ENCODE results near the gene ZNF230.

Gene ZNF230

DNA sequence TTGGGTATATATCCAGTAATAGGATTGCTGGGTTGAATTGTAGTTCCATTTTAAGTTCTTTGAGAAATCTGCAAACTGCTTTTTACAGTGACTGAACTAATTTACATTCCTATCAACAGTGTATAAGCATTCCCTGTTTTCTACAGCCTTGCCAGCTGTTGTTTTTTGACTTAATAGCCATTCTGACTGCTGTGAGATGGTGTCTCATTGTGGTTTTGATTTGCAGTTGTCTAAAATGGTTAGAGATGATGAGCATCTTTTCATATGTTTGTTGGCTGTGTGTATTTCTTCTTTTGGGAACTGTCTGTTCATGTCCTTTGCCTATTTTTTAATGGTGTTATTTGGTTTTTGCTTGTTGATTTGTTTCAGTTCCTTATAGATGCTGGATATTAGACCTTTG, 18.5 kb downstream of the ZNF230 start:
- Histone ChIP-seq H3K36me3 (ENCODE audit: insufficient read depth, low read length) (no peaks in the 10 kb centered on the region), H3K4me2 (ENCODE audit: low read length) (no peak overlapping the region), H3K79me2 (ENCODE audit: insufficient read depth, low read length) (no peaks in the 10 kb centered on the region), H4K20me1 (ENCODE audit: insufficient read depth, low read length) (no peaks in the 10 kb centered on the region), H3K4me3 (ENCODE audit: low read depth, low read length, poor library complexity, severe bottlenecking) (no peak overlapping the region), H2AFZ (ENCODE audit: low read length) (no peak overlapping the region), H3K4me1 (ENCODE audit: insufficient read depth, low read length, severe bottlenecking) (peaks cover 12% of the 10 kb centered on the region), H3K9me2 (ENCODE audit: low read depth, low read length) (no peaks in the 10 kb centered on the region), H3K27ac (ENCODE audit: low read depth, low read length, poor library complexity, severe bottlenecking) (no peak overlapping the region), H3K9me3 (ENCODE audit: low read length) (peaks cover 4% of the 10 kb centered on the region; the same call in 1 of the 2 replicates), H3K9ac (ENCODE audit: low read length) (no peak overlapping the region), H3K27me3 (ENCODE audit: insufficient read depth, low read length) (no peaks in the 10 kb centered on the region), H3F3A (ENCODE audit: insufficient read depth, low read length) (no peaks in the 10 kb centered on the region)
- TF ChIP-seq, protein P1, sequence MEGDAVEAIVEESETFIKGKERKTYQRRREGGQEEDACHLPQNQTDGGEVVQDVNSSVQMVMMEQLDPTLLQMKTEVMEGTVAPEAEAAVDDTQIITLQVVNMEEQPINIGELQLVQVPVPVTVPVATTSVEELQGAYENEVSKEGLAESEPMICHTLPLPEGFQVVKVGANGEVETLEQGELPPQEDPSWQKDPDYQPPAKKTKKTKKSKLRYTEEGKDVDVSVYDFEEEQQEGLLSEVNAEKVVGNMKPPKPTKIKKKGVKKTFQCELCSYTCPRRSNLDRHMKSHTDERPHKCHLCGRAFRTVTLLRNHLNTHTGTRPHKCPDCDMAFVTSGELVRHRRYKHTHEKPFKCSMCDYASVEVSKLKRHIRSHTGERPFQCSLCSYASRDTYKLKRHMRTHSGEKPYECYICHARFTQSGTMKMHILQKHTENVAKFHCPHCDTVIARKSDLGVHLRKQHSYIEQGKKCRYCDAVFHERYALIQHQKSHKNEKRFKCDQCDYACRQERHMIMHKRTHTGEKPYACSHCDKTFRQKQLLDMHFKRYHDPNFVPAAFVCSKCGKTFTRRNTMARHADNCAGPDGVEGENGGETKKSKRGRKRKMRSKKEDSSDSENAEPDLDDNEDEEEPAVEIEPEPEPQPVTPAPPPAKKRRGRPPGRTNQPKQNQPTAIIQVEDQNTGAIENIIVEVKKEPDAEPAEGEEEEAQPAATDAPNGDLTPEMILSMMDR (IDR thresholded peaks at IDR 0.05; ENCODE audit: low read length), result no peak
- no peak for TF ChIP-seq EZH2 (IDR thresholded peaks at IDR 0.05; ENCODE audit: borderline replicate concordance, low read length)

DNA sequence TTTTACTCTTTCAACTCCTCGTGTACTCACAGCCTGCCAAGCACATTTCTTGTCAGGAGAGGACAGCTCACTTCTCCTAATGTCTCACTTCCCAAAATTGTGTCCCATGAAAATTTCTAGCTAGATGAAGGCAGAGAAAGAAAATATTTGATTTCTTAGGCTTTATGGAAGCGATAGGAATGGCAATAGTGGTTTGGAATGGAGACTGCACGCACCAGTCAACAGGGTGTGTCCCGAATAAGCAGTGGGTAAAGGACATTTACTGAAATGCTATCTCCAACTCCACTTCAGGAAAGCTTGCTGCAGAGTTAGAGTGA, 22.1 kb downstream of the ZNF230 start:
- H3K79me2 ChIP-seq (ENCODE audit: insufficient read depth, low read length), result no peaks in the 10 kb centered on the region
- TF ChIP-seq EZH2 (IDR thresholded peaks at IDR 0.05; ENCODE audit: borderline replicate concordance, low read length), result no peak
- TF ChIP-seq, protein P1 (IDR thresholded peaks at IDR 0.05; ENCODE audit: low read length), result no peak
- H3K9me3 ChIP-seq (ENCODE audit: low read length), result peaks cover 7% of the 10 kb centered on the region
- peaks cover 14% of the 10 kb centered on the region for H3K36me3 ChIP-seq (ENCODE audit: insufficient read depth, low read length)
- H3K9me2 ChIP-seq (ENCODE audit: low read depth, low read length), result no peaks in the 10 kb centered on the region
- H3K27me3 ChIP-seq (ENCODE audit: insufficient read depth, low read length), result no peaks in the 10 kb centered on the region
- H3K4me1 ChIP-seq (ENCODE audit: insufficient read depth, low read length, severe bottlenecking), result peaks cover 12% of the 10 kb centered on the region
- peak overlapping the region; percentile 81; the same call in 1 of the 2 replicates for H3K9ac ChIP-seq (ENCODE audit: low read length)
- no peak overlapping the region for H3K27ac ChIP-seq (ENCODE audit: low read depth, low read length, poor library complexity, severe bottlenecking)
- no peaks in the 10 kb centered on the region for H3F3A ChIP-seq (ENCODE audit: insufficient read depth, low read length)
- peak overlapping the region; percentile 79 for H3K4me3 ChIP-seq (ENCODE audit: low read depth, low read length, poor library complexity, severe bottlenecking)
- peak overlapping the region; percentile 81 for H3K4me2 ChIP-seq (ENCODE audit: low read length)
- H2AFZ ChIP-seq (ENCODE audit: low read length), result peak overlapping the region; percentile 97
- H4K20me1 ChIP-seq (ENCODE audit: insufficient read depth, low read length), result no peaks in the 10 kb centered on the region

DNA sequence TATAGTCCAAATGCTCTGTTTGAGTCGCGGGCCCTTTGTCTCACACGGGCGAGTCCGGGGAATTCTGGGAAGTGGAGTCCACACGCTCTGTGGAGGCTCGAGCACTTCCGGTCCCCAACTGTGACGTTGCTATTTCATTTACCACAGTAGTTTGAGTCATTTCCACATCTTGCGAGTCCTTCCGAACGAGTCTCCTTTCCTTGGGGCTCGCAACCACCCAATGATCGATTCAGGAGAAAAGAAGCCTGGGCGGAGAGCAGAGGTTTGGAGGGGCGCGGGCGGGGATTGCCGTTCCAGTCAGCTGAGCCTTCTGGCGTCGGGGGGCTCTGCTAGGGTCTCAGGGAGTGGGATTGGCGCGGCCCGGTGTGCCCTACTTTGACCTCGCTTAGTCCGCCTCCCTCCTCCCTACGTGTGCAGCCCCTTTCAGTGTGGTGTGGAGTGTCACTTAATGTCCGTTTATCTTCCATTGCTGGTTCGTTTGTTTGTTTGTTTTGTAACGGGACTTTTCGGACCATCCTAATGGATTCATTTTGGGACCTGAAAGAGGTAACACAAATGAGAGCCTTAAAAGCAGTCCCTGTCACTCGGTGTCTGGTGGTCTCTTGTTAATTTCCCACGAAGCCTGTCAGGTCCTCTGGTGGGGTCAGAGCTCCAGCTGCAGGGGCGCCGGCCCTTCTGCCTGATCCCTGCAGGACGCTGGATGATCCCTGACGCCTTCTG, 22.6 kb downstream of the ZNF230 start, which contains the start of gene ZNF222:
TSS of gene ZNF222 (plus strand) at position 163 of the 720 bp plus-strand sequence. CDS start at position 221, 58 bp downstream.
- TF ChIP-seq, protein P1 (IDR thresholded peaks at IDR 0.05; ENCODE audit: low read length), result no peak
- no peak for TF ChIP-seq EZH2 (IDR thresholded peaks at IDR 0.05; ENCODE audit: borderline replicate concordance, low read length)
- H2AFZ ChIP-seq (ENCODE audit: low read length), result peak within 1 kb of the TSS; percentile 97
- no peaks in the 10 kb centered on the region for H3K79me2 ChIP-seq (ENCODE audit: insufficient read depth, low read length)
- peaks cover 20% of the 10 kb centered on the region for H3K36me3 ChIP-seq (ENCODE audit: insufficient read depth, low read length)
- H3K9me2 ChIP-seq (ENCODE audit: low read depth, low read length), result no peaks in the 10 kb centered on the region
- peaks cover 12% of the 10 kb centered on the region for H3K4me1 ChIP-seq (ENCODE audit: insufficient read depth, low read length, severe bottlenecking)
- no peak within 1 kb of the TSS for H3K27ac ChIP-seq (ENCODE audit: low read depth, low read length, poor library complexity, severe bottlenecking)
- H3K27me3 ChIP-seq (ENCODE audit: insufficient read depth, low read length), result no peaks in the 10 kb centered on the region
- no peaks in the 10 kb centered on the region for H4K20me1 ChIP-seq (ENCODE audit: insufficient read depth, low read length)
- H3K9ac ChIP-seq (ENCODE audit: low read length), result peak within 1 kb of the TSS; percentile 81
- H3K4me2 ChIP-seq (ENCODE audit: low read length), result peak within 1 kb of the TSS; percentile 81
- peaks cover 9% of the 10 kb centered on the region for H3K9me3 ChIP-seq (ENCODE audit: low read length)
- no peaks in the 10 kb centered on the region for H3F3A ChIP-seq (ENCODE audit: insufficient read depth, low read length)
- peak within 1 kb of the TSS; percentile 79 for H3K4me3 ChIP-seq (ENCODE audit: low read depth, low read length, poor library complexity, severe bottlenecking)

Measured in OCI-LY1 (cell line).